Thyroid gland (tissue), 4 donors: ENCODE measurements around the gene ZNF143. TPM values are rescaled to one million over a fixed set of nuclear protein-coding genes. Genes with fewer than 3 reads are reported as not detected.

ENCODE experiments used
- DNase-seq, 2 donors: peaks; one replicate each; pipeline ENCODE4 v3.0.0-alpha.2; 2019
- H3K27ac ChIP-seq, 3 donors: fragments of 200-600 bp; sonication (generic); 1 replicate in 2 of 3; 2 replicates in 1 of 3; pipeline ENCODE4 v1.5.1; 2016 to 2019; ENCODE audit warnings: mild to moderate bottlenecking in 1 of 3, moderate library complexity in 1 of 3
- H3K27me3 ChIP-seq: fragments of 200-600 bp; sonication (generic); one replicate; pipeline ENCODE4 v1.5.1; 2019
- H3K36me3 ChIP-seq, 2 donors: fragments of 200-600 bp; sonication (generic); one replicate each; pipeline ENCODE4 v1.5.1; 2016 to 2019
- H3K4me1 ChIP-seq, 2 donors: fragments of 200-600 bp; sonication (generic); one replicate each; pipeline ENCODE4 v1.5.1; 2017 to 2019
- H3K4me3 ChIP-seq, 3 donors: fragments of 200-600 bp; sonication (generic); replicated peaks in 1 of 3; 1 replicate in 2 of 3; 2 replicates in 1 of 3; pipeline ENCODE4 v1.5.1; 2016; ENCODE audit warnings: mild to moderate bottlenecking in 1 of 3
- H3K9me3 ChIP-seq: fragments of 200-600 bp; sonication (generic); one replicate; pipeline ENCODE4 v1.5.1; 2017
- CTCF ChIP-seq, 6 experiments: fragments of 200-600 bp in 3 of 6; fragments of 450-650 bp in 3 of 6; sonication (generic) in 3 of 6; IDR thresholded peaks; one replicate each; pipeline ENCODE4 v1.5.1; 2016 to 2019; ENCODE audit warnings: antibody characterized with exemption in 6 of 6, mild to moderate bottlenecking in 2 of 6, inconsistent platforms in 1 of 6, moderate library complexity in 1 of 6
- POLR2A ChIP-seq, 2 donors: fragments of 450-650 bp; IDR thresholded peaks; one replicate each; pipeline ENCODE4 v1.6.1; 2017; ENCODE audit warnings: antibody characterized with exemption in 2 of 2, mild to moderate bottlenecking in 2 of 2, moderate library complexity in 1 of 2
- WGBS, 2 donors: methylation state at CpG; one replicate each; pipeline ENCODE4 v1.1.5; 2017; 5-methylcytosine and 5-hydroxymethylcytosine counted together
- intact Hi-C: fragments of 100-400 bp; cut with DNase I; formaldehyde crosslinking; loops from one replicate; pipeline ENCODE4 v1.15.1; 2023
- total RNA-seq, 4 donors: library from RNA; depleted of rRNA; stranded (reverse); fragments of >200 nt; gene quantifications; one replicate each; pipeline ENCODE4 v1.2.3, GENCODE V29; 2016

The ZNF143 gene
- total RNA-seq, 4 donors from 2014 or later: 16.3 to 26.1 (median 21.1) TPM

GRCh38 chr11:9550191-9550628 is 89.4 kb downstream of the ZNF143 start:
- intact Hi-C loops: no loop called here
- peaks cover 6 to 9% of the 10 kb centered on the region in 2 donors for H3K4me1 ChIP-seq
- 89 to 90% methylated on average over 8 of the region's 8 CpGs for WGBS, 2 donors

GRCh38 chr11:9561279-9561982 is 100.6 kb downstream of the ZNF143 start:
- Histone ChIP-seq H3K36me3 (no peaks in the 10 kb centered on the region), H3K4me3 (no peak overlapping the region), H3K4me1 (peaks cover 19 to 22% of the 10 kb centered on the region in 2 donors), H3K27ac (no peak overlapping the region), H3K9me3 (no peaks in the 10 kb centered on the region), H3K27me3 (no peaks in the 10 kb centered on the region)
- DNase-seq: no peak
- TF ChIP-seq POLR2A (IDR thresholded peaks at IDR 0.05) (no peak), CTCF (IDR thresholded peaks at IDR 0.05) (no peak)
- 96 to 100% methylated on average over 2 of the region's 2 CpGs for WGBS, 2 donors
- intact Hi-C loops: no loop called here

More at GRCh38 chr11:9550191-9550628, 89.4 kb downstream of the ZNF143 start:
- no peak for TF ChIP-seq POLR2A (IDR thresholded peaks at IDR 0.05)
- no peak for TF ChIP-seq CTCF (IDR thresholded peaks at IDR 0.05)
- H3K27me3 ChIP-seq: no peaks in the 10 kb centered on the region
- no peak for DNase-seq
- no peak overlapping the region for H3K27ac ChIP-seq
- H3K4me3 ChIP-seq: no peak overlapping the region
- no peaks in the 10 kb centered on the region for H3K9me3 ChIP-seq
- H3K36me3 ChIP-seq: no peaks in the 10 kb centered on the region

- Histone ChIP-seq H3K4me1 (peaks cover 31 to 34% of the 10 kb centered on the region in 2 donors), H3K27ac (peak overlapping the region; percentile 16 to 34 (median 27)), H3K4me3 (no peak overlapping the region), H3K36me3 (no peaks in the 10 kb centered on the region), H3K9me3 (no peaks in the 10 kb centered on the region), H3K27me3 (no peaks in the 10 kb centered on the region)
- TF ChIP-seq CTCF (IDR thresholded peaks at IDR 0.05) (no peak), POLR2A (IDR thresholded peaks at IDR 0.05) (no peak)
- intact Hi-C loops: no loop called here
- no peak for DNase-seq
Observed at GRCh38 chr11:9562716-9563115, 101.9 kb downstream of the ZNF143 start.

- no peaks in the 10 kb centered on the region for H3K27me3 ChIP-seq
- no peak overlapping the region for H3K4me3 ChIP-seq
- no CpG with 5 or more reads among the region's 1 CpG for WGBS, 2 donors
Observed at GRCh38 chr11:9563196-9563730, 102.5 kb downstream of the ZNF143 start.

More at GRCh38 chr11:9563196-9563730, 102.5 kb downstream of the ZNF143 start:
- peak overlapping the region; percentile 16 to 34 (median 27) for H3K27ac ChIP-seq
- no peaks in the 10 kb centered on the region for H3K36me3 ChIP-seq
- intact Hi-C loops: no loop called here
- DNase-seq: peak; percentile 64 to 67
- H3K4me1 ChIP-seq: peaks cover 36 to 40% of the 10 kb centered on the region in 2 donors
- TF ChIP-seq CTCF (IDR thresholded peaks at IDR 0.05): no peak
- no peak for TF ChIP-seq POLR2A (IDR thresholded peaks at IDR 0.05)
- H3K9me3 ChIP-seq: no peaks in the 10 kb centered on the region
